HG03103 (cell line): ENCODE data around the gene KCP.

Source experiments
- ATAC-seq: cut with Tn5 transposase; IDR thresholded peaks from one replicate; pipeline ENCODE4 v1.9.1; 2021; ENCODE audit warnings: low read depth; ENCODE audit not compliant: unreplicated experiment

The KCP gene

DNA sequence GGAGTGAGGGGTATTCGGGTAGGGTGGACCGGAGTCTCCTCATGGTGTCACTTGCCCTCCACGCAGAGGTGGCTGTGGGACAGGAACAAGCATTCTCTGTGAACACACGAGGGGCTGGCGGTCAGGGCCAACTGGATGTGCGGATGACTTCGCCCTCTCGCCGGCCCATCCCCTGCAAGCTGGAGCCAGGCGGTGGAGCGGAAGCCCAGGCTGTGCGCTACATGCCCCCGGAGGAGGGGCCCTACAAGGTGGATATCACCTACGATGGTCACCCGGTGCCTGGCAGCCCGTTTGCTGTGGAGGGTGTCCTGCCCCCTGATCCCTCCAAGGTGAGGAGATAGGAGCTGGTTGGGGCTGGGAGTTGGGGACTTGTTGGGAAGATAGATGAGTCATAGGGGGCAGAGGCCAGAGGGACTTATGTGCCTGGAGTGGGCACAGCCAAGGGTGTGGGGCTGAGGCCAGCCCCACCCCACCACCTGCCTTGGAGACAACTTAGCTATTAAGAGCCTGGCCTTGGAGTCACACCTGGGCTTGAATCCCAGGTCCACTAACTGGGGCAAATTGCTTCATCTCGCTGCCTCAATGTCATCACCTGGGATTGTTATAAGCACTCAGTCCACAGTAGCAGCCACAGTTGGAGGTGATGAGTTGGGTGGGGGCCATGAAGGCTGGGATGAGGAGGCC lies 66.4 kb downstream of the KCP start:
- ATAC-seq = no peak

- ATAC-seq = no peak
These were observed 67.6 kb downstream of the KCP start for GRCh38 chr7:128842674-128843641.

GRCh38 chr7:128841921-128842673 lies 68.4 kb downstream of the KCP start:
- no peak for ATAC-seq

GRCh38 chr7:128841171-128841690 lies 69.3 kb downstream of the KCP start:
- ATAC-seq = no peak

DNA sequence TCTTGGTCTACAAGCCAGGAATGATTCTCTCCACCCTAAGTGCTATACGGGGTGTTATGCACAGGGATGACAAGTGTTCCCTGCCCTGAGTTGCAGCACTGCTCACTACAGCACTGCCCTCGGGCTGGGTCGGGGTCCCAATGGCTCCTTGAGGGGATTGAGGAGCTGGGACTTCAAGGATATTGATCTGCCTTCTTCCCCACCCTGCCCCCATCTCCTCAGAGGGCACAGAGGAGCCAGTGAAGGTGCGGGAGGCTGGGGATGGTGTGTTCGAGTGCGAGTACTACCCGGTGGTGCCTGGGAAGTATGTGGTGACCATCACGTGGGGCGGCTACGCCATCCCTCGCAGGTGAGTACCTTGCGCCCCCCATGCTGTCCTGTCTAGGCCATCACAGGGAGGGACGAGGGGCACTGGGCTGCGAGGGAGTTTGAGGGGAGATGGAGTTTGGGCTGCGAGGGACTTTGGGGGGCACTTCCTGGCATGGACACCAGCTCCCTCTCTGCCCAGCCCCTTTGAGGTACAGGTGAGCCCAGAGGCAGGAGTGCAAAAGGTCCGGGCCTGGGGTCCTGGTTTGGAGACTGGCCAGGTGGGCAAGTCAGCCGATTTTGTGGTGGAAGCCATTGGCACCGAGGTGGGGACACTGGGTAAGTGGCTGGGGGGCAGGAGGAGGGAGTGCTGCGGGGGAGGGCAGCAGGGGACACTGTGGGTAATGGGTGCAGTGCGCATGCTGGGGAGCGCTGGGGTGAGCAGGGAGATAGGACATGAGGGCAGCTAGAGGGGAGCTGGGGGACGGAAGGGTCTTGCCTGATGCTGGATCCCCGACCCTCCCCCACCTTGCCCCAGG lies 70.0 kb downstream of the KCP start:
- ATAC-seq = no peak

DNA sequence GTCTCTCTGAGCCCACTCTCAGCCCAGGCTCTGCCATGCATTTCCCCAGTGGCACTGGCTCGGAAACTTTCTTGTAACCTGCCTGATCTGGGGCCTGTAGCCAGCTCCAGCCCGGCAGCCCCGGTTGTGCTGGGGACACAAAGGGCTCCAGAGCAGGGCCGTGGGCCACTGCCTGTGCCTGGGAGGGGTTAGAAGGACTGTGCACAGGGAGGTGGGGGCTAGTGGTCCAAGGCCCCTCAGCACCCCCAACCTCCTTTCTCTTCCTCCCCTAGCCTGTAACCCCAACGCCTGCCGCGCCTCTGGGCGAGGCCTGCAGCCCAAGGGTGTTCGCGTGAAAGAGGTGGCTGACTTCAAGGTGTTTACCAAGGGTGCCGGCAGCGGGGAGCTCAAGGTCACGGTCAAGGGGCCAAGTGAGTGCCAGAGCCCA lies 70.7 kb downstream of the KCP start:
- no peak for ATAC-seq

GRCh38 chr7:128838981-128839731 lies 71.4 kb downstream of the KCP start:
- ATAC-seq = no peak

GRCh38 chr7:128838109-128838779 lies 72.3 kb downstream of the KCP start:
- ATAC-seq = no peak

DNA sequence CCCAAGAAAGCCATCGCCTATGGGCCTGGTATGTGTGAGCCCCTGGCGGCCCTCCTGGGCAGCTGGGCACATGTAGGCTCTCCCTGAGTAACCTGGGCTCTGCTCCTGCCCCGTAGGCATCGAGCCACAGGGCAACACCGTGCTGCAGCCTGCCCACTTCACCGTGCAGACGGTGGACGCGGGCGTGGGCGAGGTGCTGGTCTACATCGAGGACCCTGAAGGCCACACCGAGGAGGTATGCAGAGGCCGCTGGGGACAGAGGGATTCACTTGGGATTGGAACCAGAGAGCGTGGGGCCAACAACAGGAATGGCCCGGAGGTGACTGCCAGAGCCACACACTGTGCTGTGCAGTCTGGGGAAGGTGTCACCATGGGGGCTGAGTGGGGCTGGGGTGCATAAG lies 73.0 kb downstream of the KCP start:
- no peak for ATAC-seq

DNA sequence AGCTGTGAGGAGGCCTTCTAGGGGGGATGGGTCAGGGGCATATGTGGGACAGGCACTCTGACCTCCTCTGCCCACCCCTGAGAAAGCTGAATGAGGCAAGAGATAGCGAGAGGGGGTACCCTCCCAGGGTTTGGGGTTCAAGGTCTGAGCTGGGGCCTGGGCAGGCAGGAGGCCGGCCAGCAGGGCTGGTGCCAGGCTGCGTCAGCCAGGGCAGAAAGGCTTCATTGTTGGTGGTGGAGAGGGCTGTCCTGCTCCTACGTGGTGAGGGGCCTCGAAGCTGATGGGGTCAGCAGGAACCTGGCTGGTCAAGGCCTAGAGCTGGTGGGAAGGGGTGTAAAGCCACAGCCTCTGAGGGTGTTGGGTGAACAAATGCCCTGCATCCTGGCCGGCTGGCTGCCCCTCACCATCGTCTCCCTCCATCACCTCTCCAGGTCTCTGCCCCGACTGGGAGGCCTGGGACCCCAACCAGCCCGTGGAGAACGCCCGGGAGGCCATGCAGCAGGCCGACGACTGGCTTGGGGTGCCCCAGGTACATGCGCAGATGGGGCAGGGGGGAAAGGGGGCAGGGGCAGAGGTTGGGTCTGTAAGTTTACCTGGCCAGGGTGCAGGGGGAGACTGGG lies 73.7 kb downstream of the KCP start:
- no peak for ATAC-seq

GRCh38 chr7:128835790-128836641 lies 74.5 kb downstream of the KCP start:
- ATAC-seq = no peak

DNA sequence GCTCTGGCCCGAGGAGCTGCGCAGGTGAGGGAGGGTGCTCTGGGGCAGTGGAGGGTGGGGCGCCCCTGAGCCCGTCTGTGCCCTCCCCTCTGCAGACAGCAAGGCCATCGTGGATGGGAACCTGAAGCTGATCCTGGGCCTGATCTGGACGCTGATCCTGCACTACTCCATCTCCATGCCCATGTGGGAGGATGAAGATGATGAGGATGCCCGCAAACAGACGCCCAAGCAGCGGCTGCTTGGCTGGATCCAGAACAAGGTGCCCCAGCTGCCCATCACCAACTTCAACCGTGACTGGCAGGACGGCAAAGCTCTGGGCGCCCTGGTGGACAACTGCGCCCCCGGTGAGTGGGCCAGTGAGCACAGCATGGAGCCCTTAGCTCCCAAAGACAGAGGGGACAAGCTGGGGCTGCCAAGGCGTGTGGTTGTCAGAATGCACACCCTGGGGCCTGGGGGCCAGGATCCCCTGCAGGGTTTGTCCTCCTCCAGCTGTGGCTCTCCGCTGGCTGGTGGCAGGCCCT lies 75.2 kb downstream of the KCP start:
- ATAC-seq = no peak

- ATAC-seq = no peak
These were observed 76.6 kb downstream of the KCP start for GRCh38 chr7:128833946-128834325.

- no peak for ATAC-seq
These were observed 77.2 kb downstream of the KCP start for GRCh38 chr7:128833148-128833945.

- no peak for ATAC-seq
These were observed 77.7 kb downstream of the KCP start for GRCh38 chr7:128832880-128833147.

DNA sequence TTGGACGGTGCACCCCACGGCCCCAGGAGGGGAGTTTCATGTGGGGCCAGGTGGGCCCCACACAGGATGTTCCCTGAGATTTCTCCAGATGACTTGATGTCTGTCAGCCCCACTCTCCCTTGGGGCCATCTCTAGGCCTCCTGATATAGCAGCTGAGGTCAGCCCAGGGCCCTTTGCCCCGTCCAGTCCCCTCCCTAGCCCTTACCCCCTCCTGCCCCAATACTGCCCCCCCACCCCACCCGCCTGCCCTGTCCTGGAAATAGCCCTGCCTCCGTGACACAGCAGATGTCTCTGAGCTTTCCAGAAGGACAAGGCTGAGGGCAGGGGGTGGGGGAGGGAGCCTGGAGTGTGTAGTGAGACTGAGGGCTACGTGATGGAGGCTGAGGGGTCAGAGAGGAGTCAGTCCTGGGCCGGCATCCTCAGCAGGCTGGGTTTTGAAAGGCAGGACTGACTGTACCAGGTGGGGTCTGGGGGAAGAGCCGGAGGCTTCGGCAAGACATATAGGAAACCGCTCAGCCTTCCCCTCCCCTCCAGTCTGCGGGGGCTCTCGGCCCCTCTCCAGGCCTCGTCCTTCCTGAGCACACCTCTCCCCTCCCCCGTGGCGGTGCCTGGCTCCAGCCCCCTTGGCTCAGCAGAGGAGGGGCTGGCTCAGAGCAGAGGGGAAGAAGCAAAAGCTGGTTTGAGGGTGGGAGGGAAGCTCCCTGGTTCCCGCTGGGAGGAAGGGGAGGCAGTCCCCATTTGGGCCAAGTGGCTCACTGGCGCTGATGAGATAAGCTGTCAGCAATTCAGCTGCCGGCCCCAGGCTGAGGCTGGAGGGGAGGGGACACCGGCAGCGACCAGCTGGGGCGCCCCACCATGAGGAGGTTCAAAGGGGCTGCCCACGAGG lies 78.3 kb downstream of the KCP start:
- no peak for ATAC-seq
